SK-N-SH treated with all-trans-retinoic acid at 6 μM for 48 hours (cell line): ENCODE results near the gene KCNJ18.
"Not testable (repeated sequence)": the region's sequence is repeated elsewhere in the genome, so short reads cannot be mapped to it uniquely, and the experiment has no call there.

Source experiments
- ATAC-seq: fragments of 200-7000 bp; cut with Tn5 transposase; 3 replicates; pipeline ENCODE4 v1.9.1; 2020; ENCODE audit warnings: mild to moderate bottlenecking, moderate library complexity
- ARNTL ChIP-seq: fragments of 450-650 bp; formaldehyde crosslinking; IDR thresholded peaks from 2 replicates; pipeline ENCODE4 v1.5.0; 2020; ENCODE audit warnings: low read depth, mild to moderate bottlenecking, moderate library complexity, borderline replicate concordance
- BACH2 ChIP-seq: fragments of 250-450 bp; sonication (Bioruptor Pico); IDR thresholded peaks from 2 replicates; pipeline ENCODE4 v1.9.0; 2021; ENCODE audit warnings: mild to moderate bottlenecking, borderline replicate concordance
- CREB5 ChIP-seq: fragments of 250-450 bp; sonication (Bioruptor Pico); IDR thresholded peaks from 2 replicates; pipeline ENCODE4 v1.5.1; 2020; ENCODE audit warnings: low read depth, mild to moderate bottlenecking, moderate library complexity
- CSDC2 ChIP-seq: fragments of 250-450 bp; sonication (Bioruptor Pico); IDR thresholded peaks from 2 replicates; pipeline ENCODE4 v1.5.0; 2020; ENCODE audit warnings: mild to moderate bottlenecking, moderate library complexity
- CSRNP3 ChIP-seq: fragments of 250-450 bp; sonication (Bioruptor Pico); IDR thresholded peaks from 2 replicates; pipeline ENCODE4 v1.5.1; 2021; ENCODE audit warnings: mild to moderate bottlenecking, moderate library complexity
- ESRRG ChIP-seq: fragments of 250-450 bp; sonication (Bioruptor Pico); IDR thresholded peaks from 2 replicates; pipeline ENCODE4 v1.6.1; 2021; ENCODE audit warnings: mild to moderate bottlenecking
- GLIS3 ChIP-seq: fragments of 250-450 bp; sonication (Bioruptor Pico); IDR thresholded peaks from 2 replicates; pipeline ENCODE4 v1.5.0; 2020; ENCODE audit warnings: mild to moderate bottlenecking, moderate library complexity
- ISL1 ChIP-seq: fragments of 250-450 bp; sonication (Bioruptor Pico); IDR thresholded peaks from 2 replicates; pipeline ENCODE4 v2.1.2; 2022; ENCODE audit warnings: mild to moderate bottlenecking, moderate library complexity
- OSR1 ChIP-seq: fragments of 250-450 bp; sonication (Bioruptor Pico); IDR thresholded peaks from 2 replicates; pipeline ENCODE4 v1.8.0; 2022; ENCODE audit warnings: moderate library complexity, mild to moderate bottlenecking, inconsistent platforms
- POU6F1 ChIP-seq: fragments of 250-450 bp; sonication (Bioruptor Pico); IDR thresholded peaks from 2 replicates; pipeline ENCODE4 v1.8.0; 2021; ENCODE audit warnings: low read depth, mild to moderate bottlenecking, moderate library complexity, borderline replicate concordance
- PPARA ChIP-seq: fragments of 250-450 bp; sonication (Bioruptor Pico); IDR thresholded peaks from 2 replicates; pipeline ENCODE4 v1.5.0; 2020; ENCODE audit warnings: mild to moderate bottlenecking, borderline replicate concordance
- RARB ChIP-seq: fragments of 250-450 bp; sonication (Bioruptor Pico); IDR thresholded peaks from 2 replicates; pipeline ENCODE4 v1.8.0; 2021; ENCODE audit warnings: mild to moderate bottlenecking, moderate library complexity
- SNAI2 ChIP-seq: fragments of 250-450 bp; sonication (Bioruptor Pico); IDR thresholded peaks from 2 replicates; pipeline ENCODE4 v1.5.0; 2020; ENCODE audit warnings: mild to moderate bottlenecking, moderate library complexity
- TCF4 ChIP-seq: fragments of 250-450 bp; sonication (Bioruptor Pico); IDR thresholded peaks from 2 replicates; pipeline ENCODE4 v1.8.0; 2021; ENCODE audit warnings: mild to moderate bottlenecking, moderate library complexity, borderline replicate concordance
- TOX ChIP-seq: fragments of 250-450 bp; sonication (Bioruptor Pico); IDR thresholded peaks from 2 replicates; pipeline ENCODE4 v1.8.0; 2021; ENCODE audit warnings: mild to moderate bottlenecking, moderate library complexity, borderline replicate concordance
- ZC3H10 ChIP-seq: fragments of 250-450 bp; sonication (Bioruptor Pico); IDR thresholded peaks from 2 replicates; pipeline ENCODE4 v1.5.1; 2021; ENCODE audit warnings: mild to moderate bottlenecking, moderate library complexity
- ZFP3 ChIP-seq: fragments of 250-450 bp; sonication (Bioruptor Pico); IDR thresholded peaks from 2 replicates; pipeline ENCODE4 v1.5.0; 2020; ENCODE audit warnings: mild to moderate bottlenecking, moderate library complexity
- ZFP30 ChIP-seq: fragments of 450-650 bp; formaldehyde crosslinking; IDR thresholded peaks from 2 replicates; pipeline ENCODE4 v1.5.0; 2022; ENCODE audit warnings: mild to moderate bottlenecking, moderate library complexity
- ZNF565 ChIP-seq: fragments of 450-650 bp; formaldehyde crosslinking; conservative IDR thresholded peaks from 2 replicates; pipeline ENCODE4 v1.5.0; 2020; ENCODE audit warnings: low read depth, mild to moderate bottlenecking, moderate library complexity
- ZNF70 ChIP-seq: fragments of 450-650 bp; formaldehyde crosslinking; IDR thresholded peaks from 2 replicates; pipeline ENCODE4 v1.5.0; 2020; ENCODE audit warnings: mild to moderate bottlenecking, moderate library complexity
- ZNF8 ChIP-seq: fragments of 450-650 bp; formaldehyde crosslinking; IDR thresholded peaks from 2 replicates; pipeline ENCODE4 v1.5.0; 2020; ENCODE audit warnings: mild to moderate bottlenecking, moderate library complexity

Gene KCNJ18

GRCh38 chr17:21685061-21685795 lies 7.1 kb upstream of the KCNJ18 start:
- not testable (repeated sequence) for ATAC-seq

- no peak for TF ChIP-seq ISL1 (CRISPR knock-in tag)
- TF ChIP-seq PPARA = no peak
- TF ChIP-seq CSDC2 (CRISPR knock-in tag) = no peak
- TF ChIP-seq ESRRG (CRISPR knock-in tag) = no peak
- TF ChIP-seq TCF4 (CRISPR knock-in tag) = no peak
- no peak for TF ChIP-seq ZNF70 (CRISPR knock-in tag)
- no peak for TF ChIP-seq CSRNP3 (CRISPR knock-in tag)
- no peak for TF ChIP-seq ARNTL (CRISPR knock-in tag)
- TF ChIP-seq GLIS3 (CRISPR knock-in tag) = no peak
- no peak for TF ChIP-seq ZFP30 (CRISPR knock-in tag)
- no peak for TF ChIP-seq CREB5 (CRISPR knock-in tag)
- no peak for TF ChIP-seq BACH2 (CRISPR knock-in tag)
- TF ChIP-seq RARB = no peak
- TF ChIP-seq ZC3H10 = no peak
- no peak for TF ChIP-seq ZNF565 (CRISPR knock-in tag)
- no peak for TF ChIP-seq ZFP3 (CRISPR knock-in tag)
- no peak for TF ChIP-seq ZNF8 (CRISPR knock-in tag)
- TF ChIP-seq TOX = no peak
- no peak for TF ChIP-seq POU6F1 (CRISPR knock-in tag)
- TF ChIP-seq, all 23 proteins: peak for 0
- no peak for ATAC-seq
These were observed 5.9 kb upstream of the KCNJ18 start for GRCh38 chr17:21686165-21687015.

- no peak for ATAC-seq
These were observed 5.0 kb upstream of the KCNJ18 start for GRCh38 chr17:21687136-21687953.

More at GRCh38 chr17:21687136-21687953, 5.0 kb upstream of the KCNJ18 start:
- TF ChIP-seq PPARA = no peak
- TF ChIP-seq RARB = no peak
- no peak for TF ChIP-seq ZNF8 (CRISPR knock-in tag)
- no peak for TF ChIP-seq ZNF70 (CRISPR knock-in tag)
- no peak for TF ChIP-seq GLIS3 (CRISPR knock-in tag)
- no peak for TF ChIP-seq OSR1 (CRISPR knock-in tag)
- no peak for TF ChIP-seq TCF4 (CRISPR knock-in tag)
- no peak for TF ChIP-seq CSRNP3 (CRISPR knock-in tag)
- no peak for TF ChIP-seq CSDC2 (CRISPR knock-in tag)
- no peak for TF ChIP-seq CREB5 (CRISPR knock-in tag)
- no peak for TF ChIP-seq SNAI2 (CRISPR knock-in tag)
- TF ChIP-seq ZC3H10 = no peak
- no peak for TF ChIP-seq ZFP30 (CRISPR knock-in tag)
- no peak for TF ChIP-seq ARNTL (CRISPR knock-in tag)
- TF ChIP-seq, all 23 proteins: peak for 0
